ENCODE measurements around the gene CRLF1. TPM values are rescaled to one million over a fixed set of nuclear protein-coding genes. Genes with fewer than 3 reads are reported as not detected.
A peak's percentile ranks its signal among the peaks of the same experiment; 100 is the strongest.

Gene CRLF1
- polyA plus RNA-seq, 2 of the 4 experiments (the other 2 are of a cell fraction), result 0.37 to 2.5 TPM

- FAIRE-seq (no peak), ATAC-seq (peak in 1 of 2 experiments; percentile 18; a peak in 1 of 6 replicates), DNase-seq (ENCODE audit: low read depth in 1 of 2, low spot score in 1 of 2) (peak; percentile 31 to 38)
- POLR2A ChIA-PET, result no interaction called here
- peak overlapping the region; percentile 99 for H3K4me2 ChIP-seq
- TF ChIP-seq PHF8 (IDR thresholded peaks at IDR 0.05; ENCODE audit: borderline replicate concordance, low read depth) (no peak), FOSB (CRISPR knock-in tag; IDR thresholded peaks at IDR 0.05) (no peak), EHMT2 (IDR thresholded peaks at IDR 0.05; ENCODE audit: low read depth) (no peak), RAD21 (conservative IDR thresholded peaks at IDR 0.05 in 1 of 2, IDR thresholded peaks at IDR 0.05 in 1 of 2) (peak in 1 of 2 experiments; percentile 19; a peak in 1 of 5 replicates)
- H3K4me3 ChIP-seq, result peak overlapping the region; percentile 92
- no peaks in the 10 kb centered on the region for H3K9me3 ChIP-seq
- CTCF ChIA-PET, result interaction anchor here (1.5 kb wide), 1 partner anchor 209 kb away, joined by 3 read pairs; no protein-coding TSS in a partner anchor
- peak overlapping the region in 1 of 2 experiments; percentile 87; a peak in 4 of 6 replicates for H3K27ac ChIP-seq
- H3K4me1 ChIP-seq, result peaks cover 10% of the 10 kb centered on the region; the same call in 1 of the 3 replicates
- 63% methylated on average over 3 of the region's 3 CpGs for WGBS (ENCODE audit: missing lambda C conversion rate)
These were observed 31.4 kb upstream of the CRLF1 start for GRCh38 chr19:18637673-18638630.

- CTCF ChIA-PET, result no interaction called here
- no peak for DNase-seq (ENCODE audit: low read depth in 1 of 2, low spot score in 1 of 2)
- WGBS (ENCODE audit: missing lambda C conversion rate), result 0% methylated on average over 1 of the region's 47 CpGs
- ATAC-seq, result peak in 1 of 2 experiments; percentile 3; a peak in 2 of 6 replicates
- H3K27ac ChIP-seq, result peak within 1 kb of the TSS; percentile 87
- peak within 1 kb of the TSS; percentile 92 for H3K4me3 ChIP-seq
- peaks cover 10% of the 10 kb centered on the region; the same call in 1 of the 3 replicates for H3K4me1 ChIP-seq
- POLR2A ChIA-PET, result no interaction called here
- no peak for FAIRE-seq
- TF ChIP-seq HDAC2 (IDR thresholded peaks at IDR 0.05), result no peak
- TF ChIP-seq POLR2A (IDR thresholded peaks at IDR 0.05; ENCODE audit: low read length), result no peak; the same call in 1 of the 2 replicates
- peak; percentile 64; the same call in 1 of the 2 replicates for TF ChIP-seq PHF8 (IDR thresholded peaks at IDR 0.05; ENCODE audit: borderline replicate concordance, low read depth)
- peak; percentile 56; the same call in 1 of the 2 replicates for TF ChIP-seq KDM5A (IDR thresholded peaks at IDR 0.05)
- TF ChIP-seq HEYL (CRISPR knock-in tag; IDR thresholded peaks at IDR 0.05), result no peak
- TF ChIP-seq GATA3 (IDR thresholded peaks at IDR 0.05; ENCODE audit: borderline replicate concordance), result no peak
- no peak for TF ChIP-seq FOSB (CRISPR knock-in tag; IDR thresholded peaks at IDR 0.05)
- no peak for TF ChIP-seq ATOH8 (CRISPR knock-in tag; IDR thresholded peaks at IDR 0.05; ENCODE audit: low read depth)
- no peak for TF ChIP-seq CBX2 (IDR thresholded peaks at IDR 0.05; ENCODE audit: borderline replicate concordance, low read depth)
- TF ChIP-seq RFX5 (IDR thresholded peaks at IDR 0.05), result no peak
- TF ChIP-seq TFCP2L1 (CRISPR knock-in tag; IDR thresholded peaks at IDR 0.05), result no peak
- no peak for TF ChIP-seq HMGXB4 (CRISPR knock-in tag; IDR thresholded peaks at IDR 0.05; ENCODE audit: borderline replicate concordance)
- TF ChIP-seq MYC (IDR thresholded peaks at IDR 0.05; ENCODE audit: borderline replicate concordance, low read length), result no peak
- H3K4me2 ChIP-seq, result peak within 1 kb of the TSS; percentile 99
- H3K9me3 ChIP-seq, result no peaks in the 10 kb centered on the region
These were observed 30.5 kb upstream of the CRLF1 start, which contains the start of gene KLHL26 for GRCh38 chr19:18636969-18637629. TSS of gene KLHL26 (plus strand) at chr19:18637028. CDS start at chr19:18637055, 27 bp downstream.
